ENCODE results near the gene TIGD1.
A peak's percentile ranks its signal among the peaks of the same experiment; 100 is the strongest.

Gene TIGD1

GRCh38 chr2:232528746-232529460, 21.5 kb downstream of the TIGD1 start:
- no peak for FAIRE-seq
- peak; percentile 62 for DNase-seq (ENCODE audit: insufficient read length, low spot score)
- TF ChIP-seq POLR2A (IDR thresholded peaks at IDR 0.05; ENCODE audit: low read depth, low read length) = no peak

GRCh38 chr2:232527905-232528470, 22.4 kb downstream of the TIGD1 start:
- FAIRE-seq = no peak
- no peak for DNase-seq (ENCODE audit: insufficient read length, low spot score)
- no peak for TF ChIP-seq POLR2A (IDR thresholded peaks at IDR 0.05; ENCODE audit: low read depth, low read length)

GRCh38 chr2:232526372-232526941, 23.9 kb downstream of the TIGD1 start:
- no peak for DNase-seq (ENCODE audit: insufficient read length, low spot score)
- no peak for FAIRE-seq
- TF ChIP-seq POLR2A (IDR thresholded peaks at IDR 0.05; ENCODE audit: low read depth, low read length) = no peak

- no peak for DNase-seq (ENCODE audit: insufficient read length, low spot score)
- TF ChIP-seq POLR2A (IDR thresholded peaks at IDR 0.05; ENCODE audit: low read depth, low read length) = no peak
- FAIRE-seq = no peak
Observed at GRCh38 chr2:232525791-232526371, 24.5 kb downstream of the TIGD1 start, which contains the start of gene CHRND. CHRND (plus strand) TSS chr2:232526160; CDS start chr2:232526216, 56 bp downstream.

DNA sequence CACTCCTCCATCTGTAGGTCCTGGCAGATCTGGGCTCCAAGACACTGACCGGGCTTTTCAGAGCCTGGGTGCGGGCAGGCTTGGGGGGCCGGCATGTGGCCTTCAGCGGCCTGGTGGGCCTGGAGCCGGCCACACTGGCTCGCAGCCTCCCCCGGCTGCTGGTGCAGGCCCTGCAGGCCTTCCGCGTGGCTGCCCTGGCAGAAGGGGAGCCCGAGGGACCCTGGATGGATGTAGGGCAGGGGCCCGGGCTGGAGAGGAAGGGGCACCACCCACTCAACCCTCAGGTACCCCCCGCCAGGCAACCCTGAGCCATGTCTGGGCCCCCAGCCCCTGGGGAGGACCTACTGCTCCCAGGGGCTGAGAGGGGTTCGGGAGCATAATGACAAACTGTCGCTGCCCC, 25.2 kb downstream of the TIGD1 start:
- FAIRE-seq (no peak), DNase-seq (ENCODE audit: insufficient read length, low spot score) (no peak)
- no peak for TF ChIP-seq POLR2A (IDR thresholded peaks at IDR 0.05; ENCODE audit: low read depth, low read length)

DNA sequence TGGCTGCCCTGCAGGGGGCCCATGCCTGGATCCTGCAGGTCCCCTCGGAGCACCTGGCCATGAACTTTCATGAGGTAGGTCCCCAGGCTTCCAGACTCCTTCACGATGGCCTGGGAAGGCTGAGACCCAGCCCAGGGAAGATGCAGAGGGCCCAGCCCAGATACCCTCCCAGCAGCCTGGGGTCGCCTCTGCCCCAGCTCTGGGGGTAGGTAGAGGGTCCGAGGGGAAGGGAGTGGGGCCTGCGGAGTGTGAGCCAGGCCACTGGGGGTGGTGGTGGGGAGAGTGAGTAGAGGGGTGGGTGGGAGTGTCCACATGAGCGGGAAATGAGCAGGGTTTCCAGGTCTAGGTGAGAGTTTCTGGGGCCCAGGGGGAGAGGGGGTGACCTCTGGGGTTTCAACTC, 25.6 kb downstream of the TIGD1 start:
- FAIRE-seq (no peak), DNase-seq (ENCODE audit: insufficient read length, low spot score) (no peak)
- no peak for TF ChIP-seq POLR2A (IDR thresholded peaks at IDR 0.05; ENCODE audit: low read depth, low read length)

DNA sequence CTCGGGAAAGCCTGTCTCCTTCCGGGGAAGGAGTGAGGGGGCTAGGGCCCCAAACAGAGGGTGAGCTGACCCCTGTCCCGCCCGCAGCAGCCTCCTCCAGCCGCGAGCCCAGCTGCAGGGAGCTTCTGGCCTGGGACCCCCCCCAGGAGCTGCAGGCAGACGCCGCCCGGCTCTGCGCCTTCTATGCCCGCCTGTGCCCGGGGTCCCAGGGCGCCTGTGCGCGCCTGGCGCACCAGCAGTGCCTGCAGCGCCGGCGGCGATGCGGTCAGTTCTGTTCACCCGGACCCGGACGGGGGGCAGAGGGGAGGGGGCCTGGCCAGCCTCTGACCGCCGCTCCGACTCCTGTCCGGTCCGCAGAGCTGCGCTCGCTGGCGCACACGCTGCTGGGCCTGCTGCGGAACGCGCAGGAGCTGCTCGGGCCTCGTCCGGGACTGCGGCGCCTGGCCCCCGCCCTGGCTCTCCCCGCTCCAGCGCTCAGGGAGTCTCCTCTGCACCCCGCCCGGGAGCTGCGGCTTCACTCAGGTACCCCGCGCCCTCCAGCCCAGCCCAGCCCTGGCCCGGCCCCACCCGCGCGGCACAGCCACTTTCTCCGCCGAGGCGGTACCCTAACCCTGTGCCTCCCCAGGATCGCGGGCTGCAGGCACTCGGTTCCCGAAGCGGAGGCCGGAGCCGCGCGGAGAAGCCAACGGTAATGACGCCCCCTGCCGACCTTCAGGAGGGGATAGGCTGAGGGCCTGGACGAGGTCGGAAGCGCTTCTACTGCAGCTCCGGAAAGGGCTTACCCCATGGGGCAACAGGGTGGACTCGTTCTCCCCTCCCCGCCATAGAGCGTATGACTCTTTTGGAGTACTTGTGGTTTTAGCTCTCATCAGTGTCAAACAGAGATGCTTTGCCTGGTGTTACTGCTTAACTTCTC, 26.4 kb downstream of the TIGD1 start:
- TF ChIP-seq POLR2A (IDR thresholded peaks at IDR 0.05; ENCODE audit: low read depth, low read length) = no peak
- DNase-seq (ENCODE audit: insufficient read length, low spot score) (no peak), FAIRE-seq (no peak)

- TF ChIP-seq POLR2A (IDR thresholded peaks at IDR 0.05; ENCODE audit: low read depth, low read length) = no peak
- DNase-seq (ENCODE audit: insufficient read length, low spot score) = no peak
- FAIRE-seq = no peak
Observed at GRCh38 chr2:232523402-232523681, 27.0 kb downstream of the TIGD1 start.

DNA sequence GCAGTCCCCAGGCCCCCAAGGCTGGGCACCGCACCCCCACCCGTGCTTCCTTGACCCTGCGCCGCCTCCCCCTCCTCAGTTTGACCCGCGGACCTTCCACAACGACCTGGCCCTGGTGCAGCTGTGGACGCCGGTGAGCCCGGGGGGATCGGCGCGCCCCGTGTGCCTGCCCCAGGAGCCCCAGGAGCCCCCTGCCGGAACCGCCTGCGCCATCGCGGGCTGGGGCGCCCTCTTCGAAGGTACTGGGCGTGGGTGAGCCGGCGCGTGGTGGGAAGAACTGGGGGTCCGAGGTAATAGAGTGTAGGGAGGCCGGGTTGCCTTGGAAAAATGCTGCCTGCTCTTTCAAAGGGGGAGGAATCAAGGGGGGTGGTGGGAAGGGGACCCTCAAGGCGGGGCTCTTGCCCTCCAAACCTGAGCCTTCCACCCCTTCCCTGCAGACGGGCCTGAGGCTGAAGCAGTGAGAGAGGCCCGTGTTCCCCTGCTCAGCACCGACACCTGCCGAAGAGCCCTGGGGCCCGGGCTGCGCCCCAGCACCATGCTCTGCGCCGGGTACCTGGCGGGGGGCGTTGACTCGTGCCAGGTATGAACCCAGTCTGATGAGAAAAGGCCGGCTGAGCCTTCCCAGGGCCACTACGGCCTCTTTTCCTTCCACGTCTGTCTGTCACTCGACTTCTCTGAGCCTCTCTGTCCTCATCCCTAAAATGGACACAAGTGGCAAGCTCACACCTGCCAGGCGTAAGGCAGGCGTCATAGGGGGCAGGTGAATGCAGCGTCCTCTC, 27.5 kb downstream of the TIGD1 start:
- TF ChIP-seq POLR2A (IDR thresholded peaks at IDR 0.05; ENCODE audit: low read depth, low read length) = no peak
- FAIRE-seq (no peak), DNase-seq (ENCODE audit: insufficient read length, low spot score) (no peak)

DNA sequence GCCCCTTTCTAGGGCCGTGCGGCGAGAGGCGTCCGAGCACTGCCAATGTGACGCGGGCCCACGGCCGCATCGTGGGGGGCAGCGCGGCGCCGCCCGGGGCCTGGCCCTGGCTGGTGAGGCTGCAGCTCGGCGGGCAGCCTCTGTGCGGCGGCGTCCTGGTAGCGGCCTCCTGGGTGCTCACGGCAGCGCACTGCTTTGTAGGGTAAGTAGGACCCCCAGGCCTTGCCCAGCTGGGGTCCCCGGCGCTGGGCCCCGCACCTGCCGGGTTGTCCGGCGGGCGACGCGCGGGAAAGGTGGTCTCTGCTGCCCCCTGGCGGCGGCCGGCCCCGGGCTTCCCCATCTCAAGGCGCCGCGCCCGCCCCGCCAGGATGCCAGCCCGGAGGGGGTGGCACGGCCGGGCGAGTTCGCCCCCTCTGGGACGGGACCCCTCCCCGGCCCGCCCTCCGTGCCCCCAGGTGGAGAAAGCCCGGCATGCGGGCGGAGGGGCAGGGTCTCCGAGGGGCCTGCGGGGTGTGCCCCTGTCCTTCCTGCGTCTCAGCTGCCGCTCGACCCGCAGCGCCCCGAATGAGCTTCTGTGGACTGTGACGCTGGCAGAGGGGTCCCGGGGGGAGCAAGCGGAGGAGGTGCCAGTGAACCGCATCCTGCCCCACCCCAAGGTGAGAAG, 28.3 kb downstream of the TIGD1 start:
- no peak for TF ChIP-seq POLR2A (IDR thresholded peaks at IDR 0.05; ENCODE audit: low read depth, low read length)
- FAIRE-seq (no peak), DNase-seq (ENCODE audit: insufficient read length, low spot score) (peak; percentile 79)

DNA sequence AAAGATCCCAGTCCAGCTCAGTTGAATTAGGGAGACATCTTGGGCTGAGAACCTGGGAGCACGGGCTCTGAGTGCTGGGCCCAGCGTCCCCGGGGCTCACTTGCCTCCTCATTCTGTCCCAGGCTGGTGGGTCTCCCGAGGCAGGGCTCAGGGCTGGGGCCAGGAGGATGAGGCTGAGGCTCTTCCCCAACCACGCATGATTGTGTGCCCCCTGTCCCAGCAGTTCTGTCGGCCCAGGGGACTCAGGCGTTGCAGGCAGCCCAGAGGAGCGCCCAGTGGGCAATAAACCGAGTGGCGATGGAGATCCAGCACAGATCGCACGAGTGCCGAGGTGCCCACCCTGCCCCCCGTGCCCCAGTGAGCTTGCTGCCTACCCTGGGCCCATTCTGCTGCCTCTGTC, 29.3 kb downstream of the TIGD1 start:
- no peak for TF ChIP-seq POLR2A (IDR thresholded peaks at IDR 0.05; ENCODE audit: low read depth, low read length)
- FAIRE-seq = no peak
- DNase-seq (ENCODE audit: insufficient read length, low spot score) = no peak

DNA sequence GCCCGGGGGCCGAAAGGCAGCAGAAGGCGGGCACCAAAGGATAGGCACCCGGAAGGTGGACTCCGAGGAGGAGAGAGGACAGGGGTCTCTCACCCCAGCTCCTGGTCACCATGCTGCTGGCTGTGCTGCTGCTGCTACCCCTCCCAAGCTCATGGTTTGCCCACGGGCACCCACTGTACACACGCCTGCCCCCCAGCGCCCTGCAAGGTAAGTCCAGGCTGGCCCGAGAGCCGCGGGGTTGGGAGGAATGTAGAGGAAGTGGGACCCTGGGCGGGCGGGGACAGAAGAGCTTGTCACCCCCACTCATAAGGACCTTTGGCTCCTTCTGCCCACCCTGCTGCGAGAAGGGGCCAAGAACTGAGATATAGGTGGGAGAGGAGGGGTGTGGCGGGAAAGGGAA, 29.9 kb downstream of the TIGD1 start:
- TF ChIP-seq POLR2A (IDR thresholded peaks at IDR 0.05; ENCODE audit: low read depth, low read length) = no peak
- DNase-seq (ENCODE audit: insufficient read length, low spot score) (no peak), FAIRE-seq (no peak)
